Measurements from ENCODE around the gene ZNF845. TPM values are rescaled to one million over a fixed set of nuclear protein-coding genes. Genes with fewer than 3 reads are reported as not detected.

ZNF845 gene
- total and polyA plus RNA-seq, 2 donors (not counting 1 experiment from before 2014, with no cell fraction given): 2.3 to 16.9 TPM

DNA sequence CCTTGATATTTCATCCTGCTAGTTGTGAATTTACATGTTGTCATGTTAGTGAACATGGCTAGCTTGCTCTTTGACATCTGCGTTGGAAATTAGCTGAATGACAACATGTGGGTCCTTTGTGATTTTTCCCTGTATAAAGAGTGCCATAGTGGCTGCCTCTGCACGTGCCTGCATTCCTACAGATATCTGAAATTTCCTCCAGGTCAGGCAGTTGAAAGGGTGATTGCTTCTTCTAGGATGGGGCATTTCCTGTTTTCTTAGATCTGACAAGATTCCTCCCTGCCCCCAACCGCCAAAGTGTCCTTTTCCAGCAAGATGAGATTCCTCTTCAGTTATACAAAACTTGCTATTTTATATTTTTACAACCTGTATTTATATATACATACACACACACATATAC, 40.7 kb downstream of the ZNF845 start:
- H4K20me1 ChIP-seq (ENCODE audit: control insufficient read depth, insufficient read depth, low read length, poor library complexity, severe bottlenecking): no peaks in the 10 kb centered on the region
- no peaks in the 10 kb centered on the region for H3K27me3 Mint-ChIP-seq
- ChIA-PET POLR2A (no interaction called here), CTCF (no interaction called here)
- peaks cover 3% of the 10 kb centered on the region for H3K9me3 Mint-ChIP-seq (ENCODE audit: insufficient read depth)
- peaks cover 11% of the 10 kb centered on the region for H3K79me2 ChIP-seq (ENCODE audit: control insufficient read depth, insufficient read depth, low read length)
- no peaks in the 10 kb centered on the region for H3K4me1 ChIP-seq (ENCODE audit: control insufficient read depth in 2 of 2, insufficient read depth in 2 of 2, low read length in 2 of 2)
- no peak for ATAC-seq (ENCODE audit: low read depth)
- H3K4me2 ChIP-seq (replicated peaks; ENCODE audit: low read depth, low read length, poor library complexity, severe bottlenecking): no peak overlapping the region
- H3K9me3 ChIP-seq (ENCODE audit: control extremely low read depth in 1 of 3, control insufficient read depth in 2 of 3, insufficient read depth in 1 of 3, low read length in 2 of 3): peaks cover 0 to 43% (median 13%) of the 10 kb centered on the region in 3 donors
- DNase-seq: no peak
- H3K27me3 ChIP-seq (replicated peaks in 1 of 4; ENCODE audit: control extremely low read depth in 1 of 4, control insufficient read depth in 3 of 4, insufficient read depth in 4 of 4, low read length in 3 of 4): no peaks in the 10 kb centered on the region
- no peaks in the 10 kb centered on the region for H3K4me1 Mint-ChIP-seq
- TF ChIP-seq, protein P1, sequence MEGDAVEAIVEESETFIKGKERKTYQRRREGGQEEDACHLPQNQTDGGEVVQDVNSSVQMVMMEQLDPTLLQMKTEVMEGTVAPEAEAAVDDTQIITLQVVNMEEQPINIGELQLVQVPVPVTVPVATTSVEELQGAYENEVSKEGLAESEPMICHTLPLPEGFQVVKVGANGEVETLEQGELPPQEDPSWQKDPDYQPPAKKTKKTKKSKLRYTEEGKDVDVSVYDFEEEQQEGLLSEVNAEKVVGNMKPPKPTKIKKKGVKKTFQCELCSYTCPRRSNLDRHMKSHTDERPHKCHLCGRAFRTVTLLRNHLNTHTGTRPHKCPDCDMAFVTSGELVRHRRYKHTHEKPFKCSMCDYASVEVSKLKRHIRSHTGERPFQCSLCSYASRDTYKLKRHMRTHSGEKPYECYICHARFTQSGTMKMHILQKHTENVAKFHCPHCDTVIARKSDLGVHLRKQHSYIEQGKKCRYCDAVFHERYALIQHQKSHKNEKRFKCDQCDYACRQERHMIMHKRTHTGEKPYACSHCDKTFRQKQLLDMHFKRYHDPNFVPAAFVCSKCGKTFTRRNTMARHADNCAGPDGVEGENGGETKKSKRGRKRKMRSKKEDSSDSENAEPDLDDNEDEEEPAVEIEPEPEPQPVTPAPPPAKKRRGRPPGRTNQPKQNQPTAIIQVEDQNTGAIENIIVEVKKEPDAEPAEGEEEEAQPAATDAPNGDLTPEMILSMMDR (IDR thresholded peaks at IDR 0.05): no peak
- TF ChIP-seq EZH2 (IDR thresholded peaks at IDR 0.05; ENCODE audit: borderline replicate concordance, insufficient read depth, low read depth, low read length, poor library complexity, severe bottlenecking): no peak
- 100% methylated on average over 1 of the region's 3 CpGs for WGBS (ENCODE audit: insufficient coverage)
- peaks cover 3 to 45% of the 10 kb centered on the region in 2 experiments for H3K36me3 ChIP-seq (replicated peaks in 1 of 2; ENCODE audit: control extremely low read depth in 1 of 2, control insufficient read depth in 1 of 2, extremely low read depth in 1 of 2, insufficient read depth in 2 of 2, low read length in 1 of 2)
- no peak overlapping the region for H3K27ac ChIP-seq (ENCODE audit: low read length in 2 of 2)
- no peak overlapping the region for H3K27ac Mint-ChIP-seq
- H3K9ac ChIP-seq (ENCODE audit: low read length): no peak overlapping the region
- no peak overlapping the region for H3K4me3 Mint-ChIP-seq
- H3K4me3 ChIP-seq (ENCODE audit: control extremely low read depth in 1 of 5, extremely low read depth in 1 of 5, insufficient read depth in 1 of 5, low read depth in 2 of 5, low read length in 4 of 5): no peak overlapping the region
- intact Hi-C loops (cut with micrococcal nuclease): no loop called here
- no peak overlapping the region for H2AFZ ChIP-seq (ENCODE audit: insufficient read depth, low read depth, low read length, poor library complexity, severe bottlenecking)

DNA sequence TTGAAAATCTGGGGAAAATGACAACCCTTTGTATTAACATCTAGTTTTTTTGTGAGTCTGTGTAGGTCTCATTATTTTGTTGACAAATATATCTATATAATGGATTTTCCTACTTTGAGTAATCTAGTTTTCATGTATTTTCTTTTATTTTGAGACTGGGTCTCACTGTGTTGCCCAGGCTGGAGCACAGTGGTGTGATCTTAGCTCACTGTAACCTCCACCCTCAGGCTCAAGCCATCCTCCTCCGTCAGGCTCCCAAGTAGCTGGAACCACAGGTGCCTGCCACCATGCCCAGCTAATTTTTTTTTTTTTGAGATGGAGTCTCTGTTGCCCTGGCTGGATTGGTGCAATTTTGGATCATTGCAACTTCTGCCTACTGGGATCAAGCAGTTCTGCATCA, 41.2 kb downstream of the ZNF845 start:
- Mint-ChIP-seq H3K4me1 (no peaks in the 10 kb centered on the region), H3K27me3 (no peaks in the 10 kb centered on the region), H3K27ac (no peak overlapping the region), H3K9me3 (ENCODE audit: insufficient read depth) (peaks cover 3% of the 10 kb centered on the region), H3K4me3 (no peak overlapping the region)
- CTCF ChIA-PET: no interaction called here
- DNase-seq (no peak), ATAC-seq (ENCODE audit: low read depth) (no peak)
- peaks cover 11% of the 10 kb centered on the region for H3K79me2 ChIP-seq (ENCODE audit: control insufficient read depth, insufficient read depth, low read length)
- no peak overlapping the region for H3K4me3 ChIP-seq (ENCODE audit: control extremely low read depth in 1 of 5, extremely low read depth in 1 of 5, insufficient read depth in 1 of 5, low read depth in 2 of 5, low read length in 4 of 5)
- H3K4me2 ChIP-seq (replicated peaks; ENCODE audit: low read depth, low read length, poor library complexity, severe bottlenecking): no peak overlapping the region
- no peak overlapping the region for H3K9ac ChIP-seq (ENCODE audit: low read length)
- no peaks in the 10 kb centered on the region for H3K27me3 ChIP-seq (replicated peaks in 1 of 4; ENCODE audit: control extremely low read depth in 1 of 4, control insufficient read depth in 3 of 4, insufficient read depth in 4 of 4, low read length in 3 of 4)
- H3K36me3 ChIP-seq (replicated peaks in 1 of 2; ENCODE audit: control extremely low read depth in 1 of 2, control insufficient read depth in 1 of 2, extremely low read depth in 1 of 2, insufficient read depth in 2 of 2, low read length in 1 of 2): peaks cover 6 to 50% of the 10 kb centered on the region in 2 experiments
- no peak overlapping the region for H2AFZ ChIP-seq (ENCODE audit: insufficient read depth, low read depth, low read length, poor library complexity, severe bottlenecking)
- WGBS (ENCODE audit: insufficient coverage): no CpG with 5 or more reads among the region's 1 CpG
- POLR2A ChIA-PET: no interaction called here
- H3K9me3 ChIP-seq (ENCODE audit: control extremely low read depth in 1 of 3, control insufficient read depth in 2 of 3, insufficient read depth in 1 of 3, low read length in 2 of 3): peaks cover 1 to 47% (median 18%) of the 10 kb centered on the region in 3 donors
- no peaks in the 10 kb centered on the region for H3K4me1 ChIP-seq (ENCODE audit: control insufficient read depth in 2 of 2, insufficient read depth in 2 of 2, low read length in 2 of 2)
- intact Hi-C loops (cut with micrococcal nuclease): no loop called here
- no peaks in the 10 kb centered on the region for H4K20me1 ChIP-seq (ENCODE audit: control insufficient read depth, insufficient read depth, low read length, poor library complexity, severe bottlenecking)
- H3K27ac ChIP-seq (ENCODE audit: low read length in 2 of 2): no peak overlapping the region
- no peak for TF ChIP-seq EZH2 (IDR thresholded peaks at IDR 0.05; ENCODE audit: borderline replicate concordance, insufficient read depth, low read depth, low read length, poor library complexity, severe bottlenecking)
- TF ChIP-seq, protein P1 (IDR thresholded peaks at IDR 0.05): no peak

Measured in B cell (primary cell).